K562 (cell line): ENCODE measurements around the gene HAND2. TPM values are rescaled to one million over a fixed set of nuclear protein-coding genes. Genes with fewer than 3 reads are reported as not detected.

Experiments used
- ATAC-seq: fragments of 200-7000 bp; cut with Tn5 transposase; 3 replicates; pipeline ENCODE4 v1.9.1; 2020; ENCODE audit warnings: moderate library complexity
- BruUV-seq: library from RNA; stranded (reverse); fragments of 400-500 nt; replicated peaks from 2 replicates; lab custom pipeline; 2021; lab: Mats Ljungman, UMichigan
- CTCF ChIA-PET: fragments of 300-600 bp; formaldehyde crosslinking; extraction: SDS; loops from one replicate; lab custom pipeline; 2021; ENCODE audit warnings: low intra/inter-chr PET ratio; lab: Yijun Ruan, JAX
- POLR2A ChIA-PET: fragments of 300-600, 350-650 bp; sonication (Branson Sonifier 250); formaldehyde crosslinking; extraction: SDS; loops from one replicate; lab custom pipeline; 2021; ENCODE audit warnings: antibody characterized with exemption, inconsistent platforms; lab: Yijun Ruan, JAX
- DNase-seq, 4 experiments: peaks; one replicate each; pipeline versions ENCODE4 v3.0.0 to v3.0.0-alpha.2; 2011 to 2018; ENCODE audit warnings: low spot score in 3 of 4, mixed read lengths in 3 of 4; ENCODE audit errors: extremely low read depth in 1 of 4
- FAIRE-seq: peaks from 2 replicates; lab custom pipeline; 2011; peaks lifted over from hg19 to GRCh38; lab: Jason Lieb, UNC
- H2AFZ ChIP-seq: 2 replicates; pipeline ENCODE4 v1.6.0; 2011; ENCODE audit warnings: low read depth, low read length, control low read depth, inconsistent platforms
- H3K27ac ChIP-seq: fragments of 200-600 bp; 3 replicates; pipeline ENCODE4 v1.8.0; 2011; ENCODE audit warnings: low read depth, mild to moderate bottlenecking, control low read depth, inconsistent platforms, low read length, moderate library complexity, mixed read lengths; ENCODE audit errors: extremely low read depth
- H3K27me3 ChIP-seq, 2 experiments: fragments of 300-600 bp in 1 of 2; 2 replicates in 1 of 2; 3 replicates in 1 of 2; pipeline versions ENCODE4 v1.6.0 to v1.8.0; 2011; ENCODE audit warnings: inconsistent platforms in 2 of 2, low read length in 2 of 2, mild to moderate bottlenecking in 1 of 2, mixed read lengths in 1 of 2, moderate library complexity in 1 of 2; ENCODE audit not compliant: control insufficient read depth in 2 of 2, insufficient read depth in 2 of 2
- H3K36me3 ChIP-seq: fragments of 300-600 bp; 3 replicates; pipeline ENCODE4 v1.8.0; 2011; ENCODE audit warnings: mild to moderate bottlenecking, low read length, inconsistent platforms; ENCODE audit not compliant: control insufficient read depth, insufficient read depth
- H3K4me1 ChIP-seq, 2 experiments: fragments of 200-600 bp in 1 of 2; replicated peaks in 1 of 2; 2 replicates in 1 of 2; 3 replicates in 1 of 2; pipeline versions ENCODE4 v1.5.1 to v1.8.0; 2011; ENCODE audit warnings: inconsistent platforms in 2 of 2, low read length in 2 of 2, mild to moderate bottlenecking in 1 of 2, mixed read lengths in 1 of 2, moderate library complexity in 1 of 2; ENCODE audit not compliant: control insufficient read depth in 2 of 2, insufficient read depth in 2 of 2
- H3K4me2 ChIP-seq: 2 replicates; pipeline ENCODE4 v1.6.1; 2011; ENCODE audit warnings: low read length, control low read depth, inconsistent platforms, mixed read lengths; ENCODE audit not compliant: insufficient read depth
- H3K4me3 ChIP-seq: fragments of 200-600 bp; sonication (generic), shearing (Covaris generic); 2 replicates; pipeline ENCODE4 v1.5.1; 2016; ENCODE audit warnings: control low read depth, inconsistent platforms
- H3K79me2 ChIP-seq: fragments of 200-600 bp; 3 replicates; pipeline ENCODE4 v1.8.0; 2011; ENCODE audit warnings: low read length, inconsistent platforms; ENCODE audit not compliant: control insufficient read depth, insufficient read depth
- H3K9ac ChIP-seq, 2 experiments: 2 replicates each; pipeline versions ENCODE4 v1.6.0 to v1.6.1; 2011; ENCODE audit warnings: low read depth in 2 of 2, low read length in 2 of 2, control low read depth in 1 of 2, inconsistent platforms in 1 of 2, mild to moderate bottlenecking in 1 of 2, mixed read lengths in 1 of 2; ENCODE audit not compliant: insufficient read depth in 1 of 2
- H3K9me1 ChIP-seq: one replicate; pipeline ENCODE4 v1.6.0; 2011; ENCODE audit warnings: inconsistent platforms, mild to moderate bottlenecking, low read length, moderate library complexity; ENCODE audit not compliant: control insufficient read depth, insufficient read depth
- H3K9me3 ChIP-seq: replicated peaks from 2 replicates; pipeline ENCODE4 v1.5.1; 2011; ENCODE audit warnings: low read depth, low read length, inconsistent platforms; ENCODE audit not compliant: control insufficient read depth, insufficient read depth
- H4K20me1 ChIP-seq: replicated peaks from 2 replicates; pipeline ENCODE4 v1.6.1; 2011; ENCODE audit warnings: low read length, inconsistent platforms, mixed read lengths; ENCODE audit not compliant: control insufficient read depth, insufficient read depth
- CBX8 ChIP-seq: fragments of 200-600 bp; sonication (generic); IDR thresholded peaks from 2 replicates; pipeline ENCODE4 v1.6.1; 2012; ENCODE audit warnings: borderline replicate concordance, mixed run types, low read depth, mild to moderate bottlenecking, moderate library complexity, mixed read lengths, low read length, control low read depth, inconsistent platforms; ENCODE audit not compliant: poor library complexity, severe bottlenecking; ENCODE audit errors: extremely low read depth
- FOXJ2 ChIP-seq: fragments of 200-800 bp; sonication (Bioruptor generic); IDR thresholded peaks from 2 replicates; pipeline ENCODE4 v1.6.1; 2016; ENCODE audit warnings: missing genetic modification characterization, missing compliant biosample characterization
- RAD51 ChIP-seq: fragments of 450-650 bp; IDR thresholded peaks from 2 replicates; pipeline ENCODE4 v1.7.1; 2016; ENCODE audit warnings: low read depth, mild to moderate bottlenecking, borderline replicate concordance
- ZNF518B ChIP-seq: fragments of 250-450 bp; sonication (Bioruptor Pico); IDR thresholded peaks from 2 replicates; pipeline ENCODE4 v1.5.0; 2021; ENCODE audit warnings: mild to moderate bottlenecking, moderate library complexity
- ZNF583 ChIP-seq: fragments of 250-450 bp; sonication (Bioruptor Pico); IDR thresholded peaks from 2 replicates; pipeline ENCODE4 v1.4.0; 2020
- WGBS: fragments of 100-300 bp; shearing (Covaris generic); methylation state at CpG from one replicate; pipeline ENCODE4 v1.1.6; 2016; ENCODE audit warnings: low coverage, mixed read lengths; ENCODE audit not compliant: insufficient coverage; ENCODE audit errors: missing lambda C conversion rate; 5-methylcytosine and 5-hydroxymethylcytosine counted together
- in situ Hi-C: fragments of 300-500 bp; cut with MboI; formaldehyde crosslinking; loops from 4 replicates; pipeline ENCODE4 v1.15.0; 2018; ENCODE audit warnings: inconsistent platforms, mixed read lengths
- intact Hi-C: fragments of 100-400 bp; cut with micrococcal nuclease; formaldehyde crosslinking; loops from 2 replicates; pipeline ENCODE4 v1.14.2; 2022
- polyA plus RNA-seq, 8 experiments: library from polyadenylated mRNA; depleted of rRNA in 4 of 8; stranded (reverse) in 5 of 8; unstranded in 3 of 8; fragments of >200 nt; fragmentation: Nextera tagmentation in 2 of 8; fragmentation: Illumina TruSeq in 1 of 8; extraction: Ambion mirVana in 2 of 8; extraction: Trizol in 1 of 8; gene quantifications; 2 replicates each; pipeline versions ENCODE4 v1.2.1 to v1.2.3, GENCODE V29; 2011 to 2014; ENCODE audit warnings: inconsistent platforms in 1 of 8, missing spikeins in 1 of 8
- total RNA-seq, 7 experiments: library from RNA; depleted of rRNA in 6 of 7; stranded (reverse); fragments of >200 nt in 6 of 7; fragmentation: Illumina TruSeq in 2 of 7; extraction: Trizol in 2 of 7; gene quantifications; 2 replicates each; pipeline versions ENCODE4 v1.2.1 to v1.2.3, GENCODE V29; 2011 to 2021; ENCODE audit warnings: low replicate concordance in 1 of 7

HAND2 gene
- total and polyA plus RNA-seq, 9 of the 15 experiments (the other 6 are each of a cell fraction or from before 2014, with no cell fraction given) = 1.7 to 12.8 (median 4.9) TPM

- no peak overlapping the region for H3K9ac ChIP-seq
- H3K9me1 ChIP-seq = no peaks in the 10 kb centered on the region
- no peak overlapping the region for H3K27ac ChIP-seq
- in situ Hi-C loops (loop anchor here (25.0 kb wide), 1 partner anchor 466 kb away; no protein-coding TSS in a partner anchor), intact Hi-C loops (no loop called here)
- ChIA-PET CTCF (no interaction called here), POLR2A (no interaction called here)
- no peak overlapping the region for H3K4me3 ChIP-seq
- FAIRE-seq (no peak), DNase-seq (no peak), ATAC-seq (no peak)
- peaks cover 3% of the 10 kb centered on the region for H3K9me3 ChIP-seq
- H4K20me1 ChIP-seq = no peaks in the 10 kb centered on the region
- H3K79me2 ChIP-seq = peaks cover 5% of the 10 kb centered on the region; the same call in 1 of the 3 replicates
- H3K4me1 ChIP-seq = peaks cover 0 to 34% of the 10 kb centered on the region in 2 experiments; a peak in 4 of 5 replicates
- no TSS peak for BruUV-seq
- H2AFZ ChIP-seq = no peak overlapping the region
- H3K36me3 ChIP-seq = no peaks in the 10 kb centered on the region
- 53% methylated on average over 9 of the region's 10 CpGs for WGBS
- TF ChIP-seq FOXJ2 (tag) = no peak
- TF ChIP-seq RAD51 = no peak
- TF ChIP-seq CBX8 = no peak
- TF ChIP-seq ZNF583 = no peak
- no peak for TF ChIP-seq ZNF518B (CRISPR knock-in tag)
- H3K4me2 ChIP-seq = no peak overlapping the region
- H3K27me3 ChIP-seq = no peaks in the 10 kb centered on the region; a peak in 1 of 5 replicates
Measured at GRCh38 chr4:173520921-173521466, 9.0 kb downstream of the HAND2 start.
